ENCODE results near the gene VAMP3.
"Not testable (repeated sequence)": the region's sequence is repeated elsewhere in the genome, so short reads cannot be mapped to it uniquely, and the experiment has no call there.

The VAMP3 gene

GRCh38 chr1:7785108-7785507 lies 14.0 kb downstream of the VAMP3 start:
- no peak overlapping the region for H3K4me3 ChIP-seq (ENCODE audit: low read depth, low read length)

GRCh38 chr1:7786795-7787194 lies 15.7 kb downstream of the VAMP3 start:
- peak; percentile 35 for DNase-seq (ENCODE audit: low read depth)
- TF ChIP-seq CTCF (IDR thresholded peaks at IDR 0.05; ENCODE audit: low read depth, low read length) (no peak), MYC (IDR thresholded peaks at IDR 0.05; ENCODE audit: low read depth, low read length) (no peak), MAX (IDR thresholded peaks at IDR 0.05; ENCODE audit: low read depth, low read length) (no peak), POLR2A (IDR thresholded peaks at IDR 0.05; ENCODE audit: extremely low read depth, insufficient read length) (no peak)
- no peak overlapping the region for H3K4me3 ChIP-seq (ENCODE audit: low read depth, low read length)

More at GRCh38 chr1:7785108-7785507, 14.0 kb downstream of the VAMP3 start:
- TF ChIP-seq CTCF (IDR thresholded peaks at IDR 0.05; ENCODE audit: low read depth, low read length) (no peak), MYC (IDR thresholded peaks at IDR 0.05; ENCODE audit: low read depth, low read length) (no peak), POLR2A (IDR thresholded peaks at IDR 0.05; ENCODE audit: extremely low read depth, insufficient read length) (no peak), MAX (IDR thresholded peaks at IDR 0.05; ENCODE audit: low read depth, low read length) (no peak)
- no peak for DNase-seq (ENCODE audit: low read depth)

GRCh38 chr1:7789828-7790227 lies 18.7 kb downstream of the VAMP3 start:
- no peak overlapping the region for H3K4me3 ChIP-seq (ENCODE audit: low read depth, low read length)
- TF ChIP-seq MYC (IDR thresholded peaks at IDR 0.05; ENCODE audit: low read depth, low read length), result no peak
- TF ChIP-seq CTCF (IDR thresholded peaks at IDR 0.05; ENCODE audit: low read depth, low read length), result no peak
- no peak for TF ChIP-seq MAX (IDR thresholded peaks at IDR 0.05; ENCODE audit: low read depth, low read length)
- no peak for TF ChIP-seq POLR2A (IDR thresholded peaks at IDR 0.05; ENCODE audit: extremely low read depth, insufficient read length)
- no peak for DNase-seq (ENCODE audit: low read depth)

GRCh38 chr1:7791027-7791426 lies 19.9 kb downstream of the VAMP3 start:
- not testable (repeated sequence) for DNase-seq (ENCODE audit: low read depth); H3K4me3 ChIP-seq (ENCODE audit: low read depth, low read length)

GRCh38 chr1:7795406-7795805 lies 24.3 kb downstream of the VAMP3 start:
- TF ChIP-seq POLR2A (IDR thresholded peaks at IDR 0.05; ENCODE audit: extremely low read depth, insufficient read length) (no peak), CTCF (IDR thresholded peaks at IDR 0.05; ENCODE audit: low read depth, low read length) (no peak), MYC (IDR thresholded peaks at IDR 0.05; ENCODE audit: low read depth, low read length) (no peak)
- H3K4me3 ChIP-seq (ENCODE audit: low read depth, low read length), result no peak overlapping the region
- DNase-seq (ENCODE audit: low read depth), result no peak

- H3K4me3 ChIP-seq (ENCODE audit: low read depth, low read length), result no peak overlapping the region
- no peak for TF ChIP-seq CTCF (IDR thresholded peaks at IDR 0.05; ENCODE audit: low read depth, low read length)
- TF ChIP-seq MAX (IDR thresholded peaks at IDR 0.05; ENCODE audit: low read depth, low read length), result no peak
- no peak for TF ChIP-seq MYC (IDR thresholded peaks at IDR 0.05; ENCODE audit: low read depth, low read length)
- no peak for TF ChIP-seq POLR2A (IDR thresholded peaks at IDR 0.05; ENCODE audit: extremely low read depth, insufficient read length)
- DNase-seq (ENCODE audit: low read depth), result no peak
Measured at GRCh38 chr1:7805460-7805859, 34.4 kb downstream of the VAMP3 start.
